ENCODE data around the gene SDCBP2.

GRCh38 chr20:1283522-1284510, 45.1 kb downstream of the SDCBP2 start:
- TF ChIP-seq EZH2 (IDR thresholded peaks at IDR 0.05; ENCODE audit: insufficient read depth, low read length): no peak
- TF ChIP-seq, protein P1, sequence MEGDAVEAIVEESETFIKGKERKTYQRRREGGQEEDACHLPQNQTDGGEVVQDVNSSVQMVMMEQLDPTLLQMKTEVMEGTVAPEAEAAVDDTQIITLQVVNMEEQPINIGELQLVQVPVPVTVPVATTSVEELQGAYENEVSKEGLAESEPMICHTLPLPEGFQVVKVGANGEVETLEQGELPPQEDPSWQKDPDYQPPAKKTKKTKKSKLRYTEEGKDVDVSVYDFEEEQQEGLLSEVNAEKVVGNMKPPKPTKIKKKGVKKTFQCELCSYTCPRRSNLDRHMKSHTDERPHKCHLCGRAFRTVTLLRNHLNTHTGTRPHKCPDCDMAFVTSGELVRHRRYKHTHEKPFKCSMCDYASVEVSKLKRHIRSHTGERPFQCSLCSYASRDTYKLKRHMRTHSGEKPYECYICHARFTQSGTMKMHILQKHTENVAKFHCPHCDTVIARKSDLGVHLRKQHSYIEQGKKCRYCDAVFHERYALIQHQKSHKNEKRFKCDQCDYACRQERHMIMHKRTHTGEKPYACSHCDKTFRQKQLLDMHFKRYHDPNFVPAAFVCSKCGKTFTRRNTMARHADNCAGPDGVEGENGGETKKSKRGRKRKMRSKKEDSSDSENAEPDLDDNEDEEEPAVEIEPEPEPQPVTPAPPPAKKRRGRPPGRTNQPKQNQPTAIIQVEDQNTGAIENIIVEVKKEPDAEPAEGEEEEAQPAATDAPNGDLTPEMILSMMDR (IDR thresholded peaks at IDR 0.05; ENCODE audit: insufficient read depth, low read depth, low read length): no peak

All from astrocyte (in vitro differentiated cells and primary cell).